Thoracic aorta (tissue), 2 donors: ENCODE results near the gene BTBD16. TPM values are rescaled to one million over a fixed set of nuclear protein-coding genes. Genes with fewer than 3 reads are reported as not detected.

Experiments
- ATAC-seq: fragments of 150-250 bp; one replicate; pipeline ENCODE4 v1.8.0; 2017; ENCODE audit warnings: low read depth; ENCODE audit not compliant: insufficient number of reproducible peaks, low FRiP score
- DNase-seq: peaks from one replicate; pipeline ENCODE4 v3.0.0-alpha.2; 2020; ENCODE audit warnings: low spot score
- H3K27ac ChIP-seq, 2 donors: fragments of 200-600 bp; sonication (generic); 1 replicate in 1 of 2; 2 replicates in 1 of 2; pipeline ENCODE4 v1.5.1; 2016; ENCODE audit warnings: mild to moderate bottlenecking in 2 of 2, moderate library complexity in 2 of 2
- H3K27me3 ChIP-seq: fragments of 200-600 bp; sonication (generic); replicated peaks from 2 replicates; pipeline ENCODE4 v1.6.0; 2016; ENCODE audit warnings: mild to moderate bottlenecking; ENCODE audit not compliant: insufficient read depth
- H3K36me3 ChIP-seq: fragments of 200-600 bp; sonication (generic); one replicate; pipeline ENCODE4 v1.5.1; 2016
- H3K4me1 ChIP-seq, 2 donors: fragments of 200-600 bp; sonication (generic); 1 replicate in 1 of 2; 2 replicates in 1 of 2; pipeline versions ENCODE4 v1.5.1 to v1.6.0; 2016; ENCODE audit warnings: low read depth in 2 of 2, mild to moderate bottlenecking in 1 of 2; ENCODE audit not compliant: control insufficient read depth in 1 of 2
- H3K4me3 ChIP-seq: fragments of 200-600 bp; sonication (generic); 2 replicates; pipeline ENCODE4 v1.5.1; 2016; ENCODE audit warnings: mild to moderate bottlenecking
- H3K9me3 ChIP-seq: fragments of 200-600 bp; sonication (generic); 2 replicates; pipeline ENCODE4 v1.5.1; 2016
- total RNA-seq, 2 donors: library from RNA; depleted of rRNA; stranded (reverse); fragments of >200 nt; gene quantifications; one replicate each; pipeline versions ENCODE4 v1.1.0 to v1.2.3, GENCODE V29; 2016
- TF ChIP-seq, protein P1 (sequence below): fragments of 200-600 bp; sonication (generic); IDR thresholded peaks from one replicate; pipeline ENCODE4 v1.5.1; 2019; ENCODE audit warnings: antibody characterized with exemption

The BTBD16 gene
- total RNA-seq, 2 donors from 2014 or later: not detected

DNA sequence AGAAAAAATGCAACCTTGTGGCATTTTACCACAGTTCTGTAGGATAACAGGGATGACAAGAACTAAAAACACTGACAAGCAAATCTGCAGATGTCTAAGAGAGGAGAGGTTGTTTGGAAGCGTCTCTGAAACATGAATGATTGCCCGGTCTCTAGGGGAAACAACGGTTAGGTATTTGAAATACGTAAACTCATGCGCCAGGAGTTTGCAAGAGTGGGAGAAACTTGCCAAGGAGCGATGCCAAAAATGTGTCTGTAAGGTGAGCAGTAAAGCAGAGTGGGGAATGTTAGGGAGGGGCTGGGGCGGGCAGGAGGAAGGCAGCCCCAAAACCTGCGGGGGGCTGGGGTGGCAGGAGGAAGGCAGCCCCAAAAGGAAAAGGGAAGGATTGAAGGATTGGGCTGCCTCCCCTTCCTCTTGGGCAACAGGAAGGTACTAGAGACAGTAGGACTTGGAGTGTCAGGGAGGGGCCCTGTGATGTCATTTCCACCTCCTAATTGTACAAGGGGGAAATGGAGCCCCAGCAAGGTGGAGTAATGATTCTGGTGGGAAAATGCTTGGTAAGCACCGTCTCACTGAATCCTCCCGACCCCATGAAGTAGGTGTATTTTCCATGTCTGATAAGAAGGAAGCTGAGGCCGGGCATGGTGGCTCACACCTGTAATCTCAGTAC, 70.2 kb downstream of the BTBD16 start:
- no peak overlapping the region for H3K4me3 ChIP-seq
- H3K9me3 ChIP-seq: no peaks in the 10 kb centered on the region
- DNase-seq (no peak), ATAC-seq (no peak)
- H3K36me3 ChIP-seq: no peaks in the 10 kb centered on the region
- H3K27me3 ChIP-seq: no peaks in the 10 kb centered on the region
- H3K27ac ChIP-seq: no peak overlapping the region
- peaks cover 0 to 10% of the 10 kb centered on the region in 2 donors for H3K4me1 ChIP-seq
- TF ChIP-seq, protein P1, sequence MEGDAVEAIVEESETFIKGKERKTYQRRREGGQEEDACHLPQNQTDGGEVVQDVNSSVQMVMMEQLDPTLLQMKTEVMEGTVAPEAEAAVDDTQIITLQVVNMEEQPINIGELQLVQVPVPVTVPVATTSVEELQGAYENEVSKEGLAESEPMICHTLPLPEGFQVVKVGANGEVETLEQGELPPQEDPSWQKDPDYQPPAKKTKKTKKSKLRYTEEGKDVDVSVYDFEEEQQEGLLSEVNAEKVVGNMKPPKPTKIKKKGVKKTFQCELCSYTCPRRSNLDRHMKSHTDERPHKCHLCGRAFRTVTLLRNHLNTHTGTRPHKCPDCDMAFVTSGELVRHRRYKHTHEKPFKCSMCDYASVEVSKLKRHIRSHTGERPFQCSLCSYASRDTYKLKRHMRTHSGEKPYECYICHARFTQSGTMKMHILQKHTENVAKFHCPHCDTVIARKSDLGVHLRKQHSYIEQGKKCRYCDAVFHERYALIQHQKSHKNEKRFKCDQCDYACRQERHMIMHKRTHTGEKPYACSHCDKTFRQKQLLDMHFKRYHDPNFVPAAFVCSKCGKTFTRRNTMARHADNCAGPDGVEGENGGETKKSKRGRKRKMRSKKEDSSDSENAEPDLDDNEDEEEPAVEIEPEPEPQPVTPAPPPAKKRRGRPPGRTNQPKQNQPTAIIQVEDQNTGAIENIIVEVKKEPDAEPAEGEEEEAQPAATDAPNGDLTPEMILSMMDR: no peak

DNA sequence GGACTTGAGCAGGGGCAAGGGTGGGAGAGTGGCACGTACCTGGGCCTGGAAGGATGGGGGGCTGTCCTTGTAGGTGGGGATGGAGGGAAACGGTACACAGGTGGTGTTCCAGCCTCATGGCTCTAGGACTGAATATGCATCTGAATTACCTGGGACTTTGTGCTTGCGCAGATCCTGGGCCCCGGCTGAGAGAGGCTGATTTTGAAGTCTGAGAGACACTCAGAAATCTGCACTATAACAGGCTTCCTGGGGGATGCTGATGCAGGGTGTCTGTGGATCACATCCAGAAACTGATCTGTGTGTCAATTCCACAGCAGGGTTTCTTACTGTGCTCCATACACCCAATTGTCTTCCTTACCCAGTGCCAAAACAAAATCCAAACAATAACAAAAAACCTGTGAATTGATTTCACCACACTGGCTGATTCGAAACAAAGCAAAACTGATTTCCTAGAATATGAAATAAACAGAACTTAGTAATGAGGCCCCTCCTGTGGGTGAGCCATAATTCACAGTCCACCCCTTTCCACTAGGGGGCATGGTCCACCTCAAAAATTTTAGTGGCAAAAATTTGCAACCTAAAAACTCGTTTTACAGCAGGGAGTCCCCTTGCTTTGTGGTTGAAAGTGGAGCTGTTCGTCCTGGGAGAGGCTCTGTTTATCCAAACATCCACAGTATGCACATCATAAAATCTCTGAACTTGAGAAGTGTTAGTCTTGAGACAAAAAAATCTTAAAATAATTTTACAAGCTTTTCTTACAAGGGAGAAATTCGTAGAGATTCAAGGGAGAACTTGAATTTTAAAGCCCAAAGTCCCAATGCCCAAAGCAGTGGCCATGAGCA, 71.4 kb downstream of the BTBD16 start:
- Histone ChIP-seq H3K27ac (no peak overlapping the region), H3K4me1 (peaks cover 0 to 10% of the 10 kb centered on the region in 2 donors)
- TF ChIP-seq, protein P1: peak; percentile 79

DNA sequence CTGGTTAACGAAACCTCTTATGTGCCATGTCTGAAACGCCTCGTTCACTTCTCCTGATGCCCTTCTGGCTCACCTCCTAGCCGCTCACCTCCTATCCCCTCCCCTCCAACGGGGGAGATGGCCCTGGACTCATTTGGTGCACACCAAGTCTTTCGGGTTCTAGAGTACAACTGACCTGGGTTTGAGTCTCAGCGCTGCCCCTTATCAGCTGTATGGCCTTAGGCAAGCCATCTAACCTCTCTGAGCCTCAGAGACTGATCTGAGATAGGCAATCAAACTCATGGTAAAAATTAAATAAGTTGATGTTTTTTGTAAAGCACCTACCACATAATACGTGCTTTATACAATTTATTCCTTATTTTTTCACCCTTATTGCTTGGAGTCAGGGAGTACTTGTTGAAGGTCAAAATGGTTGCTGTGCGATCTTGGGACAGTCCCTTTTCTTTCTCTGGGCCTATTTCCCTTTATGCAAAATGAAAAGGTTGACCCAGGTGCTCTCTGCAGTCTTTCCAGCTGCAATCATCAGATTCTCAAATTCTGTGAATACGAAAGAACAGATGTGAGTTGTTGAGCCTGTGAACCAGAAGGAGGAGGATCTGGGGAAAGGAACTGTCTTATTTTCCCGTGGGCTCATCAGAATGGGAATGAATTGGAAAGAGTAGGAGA, 72.2 kb downstream of the BTBD16 start:
- Histone ChIP-seq H3K4me3 (no peak overlapping the region), H3K36me3 (no peaks in the 10 kb centered on the region), H3K27me3 (no peaks in the 10 kb centered on the region), H3K4me1 (peaks cover 0 to 10% of the 10 kb centered on the region in 2 donors), H3K27ac (no peak overlapping the region), H3K9me3 (no peaks in the 10 kb centered on the region)
- DNase-seq (no peak), ATAC-seq (no peak)
- TF ChIP-seq, protein P1: no peak

More for the DNA sequence above, 71.4 kb downstream of the BTBD16 start:
- H3K27me3 ChIP-seq: no peaks in the 10 kb centered on the region
- no peaks in the 10 kb centered on the region for H3K36me3 ChIP-seq
- ATAC-seq (peak; percentile 74), DNase-seq (no peak)
- H3K9me3 ChIP-seq: no peaks in the 10 kb centered on the region
- no peak overlapping the region for H3K4me3 ChIP-seq

DNA sequence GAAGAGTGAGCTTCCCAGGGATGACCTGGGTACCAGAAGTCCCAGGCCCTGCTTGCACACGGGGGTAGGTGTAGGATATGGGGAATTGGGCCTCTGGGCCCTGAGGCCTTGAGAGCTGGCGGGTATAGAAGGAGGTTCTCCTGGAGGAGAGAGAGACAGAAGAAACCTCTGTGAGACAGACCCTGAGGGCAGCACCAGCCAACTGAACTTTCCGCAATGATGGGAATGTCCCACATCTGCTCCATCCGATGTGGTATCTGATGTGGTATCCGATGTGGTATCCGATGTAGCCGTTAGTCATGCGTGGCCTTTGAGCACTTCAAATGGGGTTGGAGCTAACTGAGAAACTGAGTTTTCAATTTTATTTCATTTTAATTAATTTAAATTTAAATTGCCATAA, 72.8 kb downstream of the BTBD16 start:
- TF ChIP-seq, protein P1: no peak
- H3K4me1 ChIP-seq: peaks cover 0 to 10% of the 10 kb centered on the region in 2 donors
- H3K27ac ChIP-seq: no peak overlapping the region

DNA sequence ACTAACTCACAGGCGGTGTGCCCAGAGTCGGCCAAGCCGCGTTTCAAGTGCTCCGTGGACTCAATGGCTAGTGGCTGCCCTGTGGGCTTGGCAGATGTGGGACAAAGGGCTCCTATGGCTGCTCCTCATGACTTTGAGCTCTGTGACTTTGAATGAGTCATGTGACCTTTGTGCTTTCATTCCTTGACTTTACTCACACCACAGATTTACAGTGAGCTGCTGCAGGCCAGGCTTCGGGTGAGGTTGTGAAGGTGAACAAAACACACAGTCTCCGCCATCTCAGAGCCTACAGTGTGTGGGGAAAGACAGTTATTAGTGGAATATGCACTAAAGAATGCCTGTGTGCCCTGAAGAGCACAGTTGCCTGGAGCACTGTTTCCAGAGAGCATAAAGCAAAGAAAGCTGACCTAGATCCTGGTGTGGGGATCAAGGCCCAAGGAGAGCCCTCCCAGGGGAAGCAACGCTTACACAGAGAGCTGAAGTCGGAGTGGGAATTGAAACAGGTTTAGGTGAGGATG, 73.7 kb downstream of the BTBD16 start:
- Histone ChIP-seq H3K9me3 (no peaks in the 10 kb centered on the region), H3K27me3 (no peaks in the 10 kb centered on the region), H3K36me3 (no peaks in the 10 kb centered on the region), H3K27ac (no peak overlapping the region), H3K4me1 (peaks cover 0 to 10% of the 10 kb centered on the region in 2 donors), H3K4me3 (no peak overlapping the region)
- ATAC-seq (no peak), DNase-seq (no peak)
- TF ChIP-seq, protein P1: no peak

More for the DNA sequence above, 72.8 kb downstream of the BTBD16 start:
- no peak for DNase-seq
- Histone ChIP-seq H3K36me3 (no peaks in the 10 kb centered on the region), H3K27me3 (no peaks in the 10 kb centered on the region), H3K4me3 (no peak overlapping the region), H3K9me3 (no peaks in the 10 kb centered on the region)
- no peak for ATAC-seq
